ENCODE data around the gene RNF167. TPM values are rescaled to one million over a fixed set of nuclear protein-coding genes. Genes with fewer than 3 reads are reported as not detected.

The RNF167 gene
- total RNA-seq, 1 donor from 2014 or later: 90.7 TPM

GRCh38 chr17:4948931-4949320 lies 8.9 kb downstream of the RNF167 start:
- TF ChIP-seq CTCF (IDR thresholded peaks at IDR 0.05; ENCODE audit: borderline replicate concordance): no peak
- Histone ChIP-seq H3K27me3 (ENCODE audit: low read depth) (no peaks in the 10 kb centered on the region), H3K27ac (replicated peaks) (peak overlapping the region; percentile 100), H3K4me1 (peaks cover 84% of the 10 kb centered on the region), H3K4me3 (peak overlapping the region; percentile 99), H3K36me3 (peaks cover 29% of the 10 kb centered on the region), H3K9me3 (replicated peaks) (no peaks in the 10 kb centered on the region)
- DNase-seq: peak; percentile 87
- intact Hi-C loops (cut with micrococcal nuclease): no loop called here

- intact Hi-C loops (cut with micrococcal nuclease): no loop called here
- DNase-seq: peak; percentile 75
- Histone ChIP-seq H3K27me3 (ENCODE audit: low read depth) (no peaks in the 10 kb centered on the region), H3K9me3 (replicated peaks) (no peaks in the 10 kb centered on the region), H3K4me3 (peak overlapping the region; percentile 99), H3K4me1 (peaks cover 79% of the 10 kb centered on the region), H3K27ac (replicated peaks) (peak overlapping the region; percentile 100), H3K36me3 (peaks cover 23% of the 10 kb centered on the region)
- TF ChIP-seq CTCF (IDR thresholded peaks at IDR 0.05; ENCODE audit: borderline replicate concordance): no peak
Observed at GRCh38 chr17:4949321-4950074, 9.4 kb downstream of the RNF167 start.

- Histone ChIP-seq H3K27ac (replicated peaks) (peak overlapping the region; percentile 100), H3K9me3 (replicated peaks) (no peaks in the 10 kb centered on the region), H3K4me3 (peak overlapping the region; percentile 99), H3K27me3 (ENCODE audit: low read depth) (no peaks in the 10 kb centered on the region), H3K36me3 (peaks cover 16% of the 10 kb centered on the region), H3K4me1 (peaks cover 72% of the 10 kb centered on the region)
- TF ChIP-seq CTCF (IDR thresholded peaks at IDR 0.05; ENCODE audit: borderline replicate concordance): no peak
- intact Hi-C loops (cut with micrococcal nuclease): no loop called here
- peak; percentile 78 for DNase-seq
Observed at GRCh38 chr17:4950075-4950745, 10.1 kb downstream of the RNF167 start.

GRCh38 chr17:4950746-4951204 lies 10.7 kb downstream of the RNF167 start, which contains the start of gene ENO3:
TSS of gene ENO3 (plus strand) at chr17:4951119. CDS start at chr17:4951830, 711 bp downstream.
- no peaks in the 10 kb centered on the region for H3K27me3 ChIP-seq (ENCODE audit: low read depth)
- no peak for TF ChIP-seq CTCF (IDR thresholded peaks at IDR 0.05; ENCODE audit: borderline replicate concordance)
- H3K36me3 ChIP-seq: peaks cover 10% of the 10 kb centered on the region
- H3K4me1 ChIP-seq: peaks cover 66% of the 10 kb centered on the region
- DNase-seq: peak; percentile 56
- intact Hi-C loops (cut with micrococcal nuclease): no loop called here
- peak within 1 kb of the TSS; percentile 100 for H3K27ac ChIP-seq (replicated peaks)
- H3K4me3 ChIP-seq: peak within 1 kb of the TSS; percentile 99
- no peaks in the 10 kb centered on the region for H3K9me3 ChIP-seq (replicated peaks)

GRCh38 chr17:4951486-4951885 lies 11.4 kb downstream of the RNF167 start:
- Histone ChIP-seq H3K27ac (replicated peaks) (peak overlapping the region; percentile 100), H3K4me3 (peak overlapping the region; percentile 99), H3K9me3 (replicated peaks) (no peaks in the 10 kb centered on the region), H3K36me3 (peaks cover 4% of the 10 kb centered on the region), H3K4me1 (peaks cover 59% of the 10 kb centered on the region), H3K27me3 (ENCODE audit: low read depth) (no peaks in the 10 kb centered on the region)
- intact Hi-C loops (cut with micrococcal nuclease): no loop called here
- TF ChIP-seq CTCF (IDR thresholded peaks at IDR 0.05; ENCODE audit: borderline replicate concordance): no peak
- no peak for DNase-seq
